Measurements from ENCODE around the gene CDC37L1. TPM values are rescaled to one million over a fixed set of nuclear protein-coding genes. Genes with fewer than 3 reads are reported as not detected.

Gene CDC37L1
- total RNA-seq, 1 donor from 2014 or later: 23.8 TPM

GRCh38 chr9:4716163-4716562 lies 36.8 kb downstream of the CDC37L1 start:
- Histone ChIP-seq H3K27ac (no peak overlapping the region), H3K36me3 (peaks cover 0 to 40% of the 10 kb centered on the region in 2 donors), H3K27me3 (no peaks in the 10 kb centered on the region), H3K9me3 (no peaks in the 10 kb centered on the region), H3K4me3 (no peak overlapping the region), H3K4me1 (no peaks in the 10 kb centered on the region)
- intact Hi-C loops (cut with DNase I): no loop called here
- no peak for DNase-seq (ENCODE audit: extremely low spot score in 2 of 2)
- no peak for TF ChIP-seq POLR2AphosphoS5 (IDR thresholded peaks at IDR 0.05; ENCODE audit: insufficient read depth in 1 of 2, low read depth in 1 of 2)
- TF ChIP-seq POLR2A (IDR thresholded peaks at IDR 0.05): no peak
- no peak for TF ChIP-seq CTCF (IDR thresholded peaks at IDR 0.05)

GRCh38 chr9:4717815-4718214 lies 38.4 kb downstream of the CDC37L1 start:
- no peak for DNase-seq (ENCODE audit: extremely low spot score in 2 of 2)
- Histone ChIP-seq H3K27ac (no peak overlapping the region), H3K4me1 (no peaks in the 10 kb centered on the region), H3K9me3 (no peaks in the 10 kb centered on the region), H3K4me3 (no peak overlapping the region), H3K36me3 (peaks cover 0 to 51% of the 10 kb centered on the region in 2 donors), H3K27me3 (no peaks in the 10 kb centered on the region)
- no peak for TF ChIP-seq CTCF (IDR thresholded peaks at IDR 0.05)
- no peak for TF ChIP-seq POLR2A (IDR thresholded peaks at IDR 0.05)
- TF ChIP-seq POLR2AphosphoS5 (IDR thresholded peaks at IDR 0.05; ENCODE audit: insufficient read depth in 1 of 2, low read depth in 1 of 2): no peak
- intact Hi-C loops (cut with DNase I): no loop called here

- H3K27me3 ChIP-seq: no peaks in the 10 kb centered on the region
- no peaks in the 10 kb centered on the region for H3K4me1 ChIP-seq
- intact Hi-C loops (cut with DNase I): no loop called here
- H3K27ac ChIP-seq: no peak overlapping the region
- H3K4me3 ChIP-seq: no peak overlapping the region
- H3K36me3 ChIP-seq: peaks cover 0 to 51% of the 10 kb centered on the region in 2 donors
- DNase-seq (ENCODE audit: extremely low spot score in 2 of 2): no peak
- no peaks in the 10 kb centered on the region for H3K9me3 ChIP-seq
- TF ChIP-seq POLR2AphosphoS5 (IDR thresholded peaks at IDR 0.05; ENCODE audit: insufficient read depth in 1 of 2, low read depth in 1 of 2) (no peak), CTCF (IDR thresholded peaks at IDR 0.05) (no peak), POLR2A (IDR thresholded peaks at IDR 0.05) (no peak)
Observed at GRCh38 chr9:4718911-4719310, 39.5 kb downstream of the CDC37L1 start.

GRCh38 chr9:4721736-4722135 lies 42.4 kb downstream of the CDC37L1 start:
- intact Hi-C loops (cut with DNase I): no loop called here

More at GRCh38 chr9:4721736-4722135, 42.4 kb downstream of the CDC37L1 start:
- no peaks in the 10 kb centered on the region for H3K27me3 ChIP-seq
- H3K4me3 ChIP-seq: no peak overlapping the region
- no peak for DNase-seq (ENCODE audit: extremely low spot score in 2 of 2)
- H3K4me1 ChIP-seq: no peaks in the 10 kb centered on the region
- no peaks in the 10 kb centered on the region for H3K9me3 ChIP-seq
- H3K36me3 ChIP-seq: peaks cover 0 to 38% of the 10 kb centered on the region in 2 donors
- H3K27ac ChIP-seq: no peak overlapping the region
- TF ChIP-seq CTCF (IDR thresholded peaks at IDR 0.05): no peak
- no peak for TF ChIP-seq POLR2A (IDR thresholded peaks at IDR 0.05)
- TF ChIP-seq POLR2AphosphoS5 (IDR thresholded peaks at IDR 0.05; ENCODE audit: insufficient read depth in 1 of 2, low read depth in 1 of 2): no peak

All from vagina (tissue), 2 donors.